DMS153 treated with DMSO at 0.1 percent for 48 hours (cell line): ENCODE data around the gene TBCE.
A peak's percentile ranks its signal among the peaks of the same experiment; 100 is the strongest.

Experiments
- DNase-seq: peaks from one replicate; lab custom pipeline; 2025; ENCODE audit not compliant: unreplicated experiment; lab: John Stamatoyannopoulos, UW

Gene TBCE

DNA sequence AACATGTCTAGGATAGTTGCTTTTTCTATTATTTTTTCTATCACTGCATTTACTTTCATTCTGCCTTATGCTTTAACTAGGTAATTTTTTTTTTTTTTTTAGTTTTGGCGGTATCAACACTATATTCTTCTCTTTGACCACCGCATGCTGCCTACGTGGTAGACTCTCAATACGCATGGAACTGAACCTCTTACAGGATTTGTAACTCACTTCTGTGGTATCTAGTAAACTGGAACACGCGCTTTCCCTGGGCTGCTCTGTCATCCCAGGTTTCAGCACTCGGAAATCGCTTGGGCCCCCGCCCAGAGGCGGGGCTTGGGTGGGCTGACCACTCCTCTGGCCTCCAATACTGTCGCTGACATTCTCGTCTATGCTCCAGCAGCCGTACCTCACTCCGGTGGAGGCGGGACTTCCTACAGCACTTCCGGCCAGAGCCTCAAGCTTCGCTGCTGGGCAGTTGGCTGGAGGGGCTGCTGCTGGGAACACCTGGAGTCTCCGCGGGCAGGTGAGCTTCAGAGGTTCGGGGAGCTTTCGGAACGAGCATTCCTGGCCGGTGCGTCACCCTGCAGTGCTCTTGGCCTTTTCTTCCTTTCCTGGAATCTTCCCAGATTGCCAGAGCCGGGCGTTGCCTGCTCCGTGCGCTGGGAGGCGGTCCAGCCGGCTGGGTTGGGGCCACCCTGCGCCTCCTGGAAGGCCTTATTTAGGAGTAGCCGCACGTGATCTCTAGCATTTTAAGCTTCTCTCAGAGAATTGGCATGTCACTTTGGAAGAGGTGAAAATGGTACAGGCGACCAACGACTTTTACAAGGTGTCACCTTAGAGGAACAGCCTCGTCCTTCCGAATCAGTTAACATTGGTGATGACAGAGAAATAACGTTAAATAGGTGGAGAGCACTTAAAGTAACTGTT is at the start of gene TBCE:
Gene TBCE (plus strand): TSS at position 428 of the 909 bp plus-strand sequence. CDS start 12,623 bp downstream, outside the sequence.
- DNase-seq = peak; percentile 58

GRCh38 chr1:235319255-235319654 is 48.0 kb upstream of the TBCE start:
- DNase-seq = no peak

- no peak for DNase-seq
Measured at GRCh38 chr1:235320521-235321179, 46.6 kb upstream of the TBCE start.

- DNase-seq = no peak
Measured at GRCh38 chr1:235324296-235324695, 42.9 kb upstream of the TBCE start.

DNA sequence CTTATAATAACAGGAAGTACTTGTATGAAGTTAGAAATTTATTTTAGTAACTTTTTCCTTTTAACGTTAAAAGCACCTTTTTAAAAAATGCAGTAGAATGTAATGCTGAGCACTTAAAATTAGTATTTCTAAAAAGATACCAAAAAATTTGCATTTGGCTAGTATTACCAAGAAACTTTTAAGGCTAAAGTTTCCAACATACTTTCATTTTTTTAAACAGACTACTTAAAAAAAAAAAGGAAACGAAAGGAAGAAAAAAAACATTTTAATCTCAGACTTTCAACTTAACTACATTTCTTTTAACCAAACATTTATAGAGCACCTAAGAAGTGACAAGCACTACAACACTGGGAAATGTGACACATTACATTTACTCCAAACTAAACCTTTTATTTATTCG is 42.1 kb upstream of the TBCE start:
- no peak for DNase-seq

DNA sequence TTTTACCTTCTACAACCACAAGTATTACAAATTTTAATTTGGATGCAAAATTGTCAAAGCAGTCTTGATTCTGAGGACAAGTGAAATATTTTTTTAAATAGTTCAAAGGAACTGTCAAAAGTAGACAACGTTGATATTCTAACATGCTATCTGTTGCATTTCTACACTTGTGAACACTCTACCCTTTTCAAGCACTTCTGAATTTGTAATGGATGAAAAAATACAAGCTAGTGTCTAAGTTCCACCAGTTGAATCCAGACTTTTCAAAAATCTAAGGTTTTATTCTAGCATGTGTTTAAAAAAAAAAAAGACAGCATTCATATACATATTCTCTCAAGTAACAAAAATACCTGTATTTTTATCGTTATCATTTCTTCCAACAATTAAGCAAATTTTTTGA is 41.4 kb upstream of the TBCE start:
- no peak for DNase-seq

- DNase-seq = no peak
Measured at GRCh38 chr1:235326719-235327558, 40.3 kb upstream of the TBCE start.

DNA sequence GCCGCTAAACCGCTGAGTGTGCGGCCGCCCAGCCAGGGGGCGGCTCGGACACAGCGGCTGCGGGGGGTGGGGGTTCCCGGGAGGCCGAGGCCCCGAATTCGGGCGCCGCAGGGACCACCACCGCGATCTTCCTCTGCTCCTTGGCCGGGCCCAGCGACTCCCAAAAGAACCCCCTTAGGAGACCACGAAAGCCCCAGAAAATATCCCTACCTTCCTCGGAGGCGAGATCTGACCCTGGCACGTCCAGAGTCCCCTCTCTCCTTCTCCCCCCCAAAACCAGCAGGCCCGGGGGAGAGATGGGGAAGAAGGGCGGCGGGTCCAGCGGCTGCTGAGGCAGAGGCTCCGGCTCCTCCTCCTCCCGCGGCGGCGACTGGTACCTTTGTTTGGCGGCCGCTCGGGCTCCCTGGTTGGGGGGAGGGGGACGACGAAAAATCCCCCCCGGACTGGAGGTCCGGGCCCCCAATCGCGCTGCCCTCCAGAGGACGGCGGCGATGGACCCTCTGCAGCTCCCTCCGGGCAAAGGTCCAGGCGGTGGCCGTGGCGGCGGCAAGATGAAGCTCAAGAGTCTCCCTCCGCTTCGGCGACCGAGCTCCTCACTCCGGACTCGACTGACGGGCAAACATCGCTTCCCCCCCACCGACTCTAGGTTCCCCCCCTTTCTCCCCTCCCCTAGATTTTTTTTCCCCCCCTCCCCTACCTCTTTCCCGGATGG is 39.5 kb upstream of the TBCE start, which contains the start of gene ARID4B:
Gene ARID4B (minus strand): TSS at position 621 of the 712 bp plus-strand sequence. CDS start 1,260 bp downstream, outside the sequence.
- DNase-seq = no peak

GRCh38 chr1:235328271-235329138 is 38.7 kb upstream of the TBCE start, which contains the start of gene GGPS1:
Gene GGPS1 (plus strand): TSS chr1:235328570. CDS start chr1:235335265, 6,695 bp downstream.
- peak; percentile 83 for DNase-seq

- DNase-seq = no peak
Measured at GRCh38 chr1:235329139-235329902, 37.9 kb upstream of the TBCE start.

GRCh38 chr1:235330918-235331285 is 36.3 kb upstream of the TBCE start:
- DNase-seq = no peak

- DNase-seq = no peak
Measured at GRCh38 chr1:235331401-235331800, 35.8 kb upstream of the TBCE start.

- no peak for DNase-seq
Measured at GRCh38 chr1:235336903-235337302, 30.3 kb upstream of the TBCE start.

GRCh38 chr1:235339746-235340145 is 27.5 kb upstream of the TBCE start:
- DNase-seq = no peak

GRCh38 chr1:235341334-235341733 is 25.9 kb upstream of the TBCE start:
- no peak for DNase-seq

GRCh38 chr1:235342039-235342438 is 25.2 kb upstream of the TBCE start:
- DNase-seq = no peak

DNA sequence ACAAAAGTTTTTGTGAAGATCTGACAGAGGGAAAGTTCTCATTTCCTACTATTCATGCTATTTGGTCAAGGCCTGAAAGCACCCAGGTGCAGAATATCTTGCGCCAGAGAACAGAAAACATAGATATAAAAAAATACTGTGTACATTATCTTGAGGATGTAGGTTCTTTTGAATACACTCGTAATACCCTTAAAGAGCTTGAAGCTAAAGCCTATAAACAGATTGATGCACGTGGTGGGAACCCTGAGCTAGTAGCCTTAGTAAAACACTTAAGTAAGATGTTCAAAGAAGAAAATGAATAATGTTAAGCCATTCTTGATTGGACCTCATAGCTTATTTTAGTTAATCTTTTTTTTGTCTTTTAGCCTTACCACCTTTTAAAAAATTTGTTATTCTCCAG is 24.8 kb upstream of the TBCE start:
- DNase-seq = no peak

- DNase-seq = no peak
Measured at GRCh38 chr1:235343726-235344125, 23.5 kb upstream of the TBCE start.

DNA sequence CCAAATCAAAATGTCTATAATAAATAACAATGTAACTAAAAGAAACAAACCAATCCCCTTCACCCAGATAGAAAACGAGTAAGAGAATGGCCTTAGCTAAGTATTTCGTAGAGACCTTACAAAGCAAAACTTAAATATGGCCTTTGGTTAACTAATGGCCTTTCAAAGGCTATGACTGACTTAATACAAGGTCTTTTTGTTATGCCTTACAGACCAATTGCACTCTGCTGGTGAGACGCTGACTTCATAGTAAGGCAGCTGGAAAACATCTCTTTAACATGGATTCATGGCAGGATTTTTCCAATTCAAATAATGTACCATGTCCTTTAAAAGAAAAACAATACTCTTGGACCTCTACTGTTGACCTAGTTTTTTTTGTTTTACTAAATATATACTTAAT is 15.8 kb upstream of the TBCE start:
- DNase-seq = no peak
